Choroid plexus epithelial cell (primary cell): ENCODE measurements around the gene GRIA1.

Experiments used
- DNase-seq: peaks from one replicate; pipeline ENCODE4 v3.0.0-alpha.2; 2010; ENCODE audit warnings: low read depth
- H3K4me3 ChIP-seq: 2 replicates; pipeline ENCODE4 v1.5.1; 2011; ENCODE audit warnings: low read depth, mild to moderate bottlenecking, control low read depth, low read length, moderate library complexity
- CTCF ChIP-seq: conservative IDR thresholded peaks from 2 replicates; pipeline ENCODE4 v1.5.1; 2011; ENCODE audit warnings: low read depth, mild to moderate bottlenecking, control low read depth, inconsistent platforms, low read length, moderate library complexity

The GRIA1 gene

GRCh38 chr5:153770066-153770465, 279.6 kb downstream of the GRIA1 start:
- H3K4me3 ChIP-seq = no peak overlapping the region
- TF ChIP-seq CTCF = no peak
- no peak for DNase-seq

GRCh38 chr5:153774686-153775085, 284.2 kb downstream of the GRIA1 start:
- TF ChIP-seq CTCF = no peak

GRCh38 chr5:153775923-153776322, 285.5 kb downstream of the GRIA1 start:
- H3K4me3 ChIP-seq = no peak overlapping the region
- no peak for DNase-seq
- TF ChIP-seq CTCF = no peak

More at GRCh38 chr5:153774686-153775085, 284.2 kb downstream of the GRIA1 start:
- DNase-seq = no peak
- H3K4me3 ChIP-seq = no peak overlapping the region

- no peak overlapping the region for H3K4me3 ChIP-seq
- no peak for TF ChIP-seq CTCF
- DNase-seq = no peak
Measured at GRCh38 chr5:153777681-153778581, 287.5 kb downstream of the GRIA1 start.

GRCh38 chr5:153779836-153780235, 289.4 kb downstream of the GRIA1 start:
- no peak for TF ChIP-seq CTCF
- no peak overlapping the region for H3K4me3 ChIP-seq

GRCh38 chr5:153780876-153781705, 290.6 kb downstream of the GRIA1 start:
- no peak for TF ChIP-seq CTCF
- H3K4me3 ChIP-seq = no peak overlapping the region
- no peak for DNase-seq

More at GRCh38 chr5:153779836-153780235, 289.4 kb downstream of the GRIA1 start:
- DNase-seq = no peak
